Endothelial cell of umbilical vein (primary cell): ENCODE measurements around the gene CCL8. TPM values are rescaled to one million over a fixed set of nuclear protein-coding genes. Genes with fewer than 3 reads are reported as not detected.

Experiments used
- BruUV-seq: library from RNA; stranded (reverse); fragments of 400-500 nt; replicated peaks from 2 replicates; lab custom pipeline; 2021; lab: Mats Ljungman, UMichigan
- CTCF ChIA-PET: fragments of 300-600, 350-600 bp; sonication (Branson Sonifier 250); formaldehyde crosslinking; loops from one replicate; lab custom pipeline; 2021; ENCODE audit warnings: antibody characterized with exemption, inconsistent platforms; lab: Charles Lee
- POLR2A ChIA-PET: fragments of 300-600, 350-600 bp; sonication (Branson Sonifier 250); formaldehyde crosslinking; loops from one replicate; lab custom pipeline; 2021; ENCODE audit warnings: antibody characterized with exemption, inconsistent platforms; lab: Charles Lee
- DNase-seq: peaks from one replicate; pipeline ENCODE4 v3.0.0-alpha.2; 2011; ENCODE audit warnings: low read depth, low spot score
- FAIRE-seq: peaks from 2 replicates; lab custom pipeline; 2011; peaks lifted over from hg19 to GRCh38; lab: Jason Lieb, UNC
- H2AFZ ChIP-seq: 2 replicates; pipeline ENCODE4 v1.6.0; 2012; ENCODE audit warnings: low read depth, low read length, control low read depth, inconsistent platforms
- H3K27ac ChIP-seq: 2 replicates; pipeline ENCODE4 v1.5.1; 2011; ENCODE audit warnings: low read depth, mild to moderate bottlenecking, control low read depth, low read length, moderate library complexity; ENCODE audit not compliant: insufficient read depth
- H3K27me3 ChIP-seq, 2 experiments: 2 replicates each; pipeline versions ENCODE4 v1.6.0 to v1.6.1; 2011; ENCODE audit warnings: low read length in 2 of 2, mixed read lengths in 1 of 2; ENCODE audit not compliant: control insufficient read depth in 2 of 2, insufficient read depth in 2 of 2
- H3K36me3 ChIP-seq, 2 experiments: 2 replicates in 1 of 2; 3 replicates in 1 of 2; pipeline ENCODE4 v1.5.1; 2011; ENCODE audit warnings: low read length in 2 of 2, mild to moderate bottlenecking in 1 of 2, moderate library complexity in 1 of 2; ENCODE audit not compliant: control insufficient read depth in 2 of 2, insufficient read depth in 2 of 2; ENCODE audit errors: extremely low read depth in 1 of 2
- H3K4me1 ChIP-seq: 3 replicates; pipeline ENCODE4 v1.5.1; 2011; ENCODE audit warnings: mild to moderate bottlenecking, low read length; ENCODE audit not compliant: control insufficient read depth, insufficient read depth; ENCODE audit errors: extremely low read depth
- H3K4me2 ChIP-seq: 2 replicates; pipeline ENCODE4 v1.6.1; 2011; ENCODE audit warnings: low read length, control low read depth, mixed read lengths; ENCODE audit not compliant: insufficient read depth
- H3K4me3 ChIP-seq, 3 experiments: fragments of 200-600 bp in 1 of 3; sonication (generic), shearing (Covaris generic) in 1 of 3; replicated peaks in 1 of 3; 2 replicates each; pipeline ENCODE4 v1.5.1; 2011 to 2016; ENCODE audit warnings: control low read depth in 3 of 3, low read length in 3 of 3, mild to moderate bottlenecking in 2 of 3, inconsistent platforms in 1 of 3, low read depth in 1 of 3, moderate library complexity in 1 of 3; ENCODE audit not compliant: insufficient read depth in 1 of 3
- H3K79me2 ChIP-seq: 2 replicates; pipeline ENCODE4 v1.6.0; 2012; ENCODE audit warnings: low read length, inconsistent platforms; ENCODE audit not compliant: control insufficient read depth, insufficient read depth
- H3K9ac ChIP-seq: replicated peaks from 2 replicates; pipeline ENCODE3; 2011; ENCODE audit warnings: low read length, control low read depth; ENCODE audit not compliant: insufficient read depth; ENCODE audit errors: extremely low read depth
- H3K9me1 ChIP-seq: replicated peaks from 3 replicates; pipeline ENCODE4 v1.6.0; 2011; ENCODE audit warnings: mild to moderate bottlenecking, low read length; ENCODE audit not compliant: control insufficient read depth, insufficient read depth; ENCODE audit errors: extremely low read depth
- H3K9me3 ChIP-seq: replicated peaks from 2 replicates; pipeline ENCODE4 v1.5.1; 2012; ENCODE audit warnings: low read length, inconsistent platforms; ENCODE audit not compliant: control insufficient read depth, insufficient read depth
- H4K20me1 ChIP-seq: replicated peaks from 2 replicates; pipeline ENCODE3; 2011; ENCODE audit warnings: mild to moderate bottlenecking, low read length; ENCODE audit not compliant: control insufficient read depth, insufficient read depth; ENCODE audit errors: extremely low read depth
- CTCF ChIP-seq, 2 donors: IDR thresholded peaks; 1 replicate in 1 of 2; 2 replicates in 1 of 2; pipeline ENCODE4 v1.5.1; 2011; ENCODE audit warnings: low read length in 2 of 2, mild to moderate bottlenecking in 2 of 2, moderate library complexity in 2 of 2, control low read depth in 1 of 2, inconsistent platforms in 1 of 2, low read depth in 1 of 2; ENCODE audit not compliant: insufficient read depth in 1 of 2; ENCODE audit errors: extremely low read depth in 1 of 2
- EZH2 ChIP-seq: IDR thresholded peaks from 2 replicates; pipeline ENCODE4 v1.6.1; 2012; ENCODE audit warnings: borderline replicate concordance, low read depth, mild to moderate bottlenecking, moderate library complexity, low read length, inconsistent platforms; ENCODE audit not compliant: severe bottlenecking
- FOS ChIP-seq: IDR thresholded peaks from 2 replicates; pipeline ENCODE4 v1.6.1; 2011; ENCODE audit warnings: mild to moderate bottlenecking, low read length, moderate library complexity, borderline replicate concordance; ENCODE audit not compliant: insufficient read depth
- GATA2 ChIP-seq: IDR thresholded peaks from 2 replicates; pipeline ENCODE4 v1.7.0; 2011; ENCODE audit warnings: low read depth, mild to moderate bottlenecking, moderate library complexity, mixed read lengths, low read length; ENCODE audit not compliant: insufficient read length, insufficient read depth
- JUN ChIP-seq: IDR thresholded peaks from 2 replicates; pipeline ENCODE4 v1.6.1; 2011; ENCODE audit warnings: borderline replicate concordance, low read depth; ENCODE audit not compliant: insufficient read length, insufficient read depth
- MYC ChIP-seq: IDR thresholded peaks from one replicate; pipeline ENCODE4 v1.6.1; 2011; ENCODE audit warnings: mild to moderate bottlenecking, low read depth, low read length
- POLR2A ChIP-seq: IDR thresholded peaks from 2 replicates; pipeline ENCODE4 v1.6.1; 2012; ENCODE audit warnings: low read depth, mild to moderate bottlenecking, control low read depth, low read length
- POLR2AphosphoS5 ChIP-seq: IDR thresholded peaks from 2 replicates; pipeline ENCODE4 v1.6.1; 2012; ENCODE audit warnings: low read depth, mild to moderate bottlenecking, control low read depth, low read length, moderate library complexity; ENCODE audit not compliant: insufficient read depth
- dilution Hi-C: fragments of 300-500 bp; cut with MboI; formaldehyde crosslinking; loops from one replicate; pipeline ENCODE4 v1.15.0; 2019; ENCODE audit warnings: low sequenced_read_pairs; ENCODE audit not compliant: extremely low pct_ligation_motif_present
- intact Hi-C: fragments of 100-400 bp; cut with micrococcal nuclease; formaldehyde crosslinking; loops from one replicate; pipeline ENCODE4 v1.10.0; 2022
- polyA plus RNA-seq, 4 experiments: library from polyadenylated mRNA; depleted of rRNA in 3 of 4; stranded (reverse) in 3 of 4; unstranded in 1 of 4; fragments of >200 nt; gene quantifications; 2 replicates each; pipeline versions ENCODE4 v1.2.1 to v1.2.3, GENCODE V29; 2011 to 2012; ENCODE audit warnings: missing spikeins in 1 of 4
- total RNA-seq: library from RNA; stranded (reverse); gene quantifications from 2 replicates; pipeline ENCODE4 v1.2.3, GENCODE V29; 2021
- TF ChIP-seq, protein P1 (sequence below): IDR thresholded peaks from 2 replicates; pipeline ENCODE4 v1.6.1; 2011; ENCODE audit not compliant: insufficient read depth, insufficient read length

The CCL8 gene
- total and polyA plus RNA-seq, 2 donors (not counting 3 experiments of a cell fraction or from before 2014, with no cell fraction given), result not detected

DNA sequence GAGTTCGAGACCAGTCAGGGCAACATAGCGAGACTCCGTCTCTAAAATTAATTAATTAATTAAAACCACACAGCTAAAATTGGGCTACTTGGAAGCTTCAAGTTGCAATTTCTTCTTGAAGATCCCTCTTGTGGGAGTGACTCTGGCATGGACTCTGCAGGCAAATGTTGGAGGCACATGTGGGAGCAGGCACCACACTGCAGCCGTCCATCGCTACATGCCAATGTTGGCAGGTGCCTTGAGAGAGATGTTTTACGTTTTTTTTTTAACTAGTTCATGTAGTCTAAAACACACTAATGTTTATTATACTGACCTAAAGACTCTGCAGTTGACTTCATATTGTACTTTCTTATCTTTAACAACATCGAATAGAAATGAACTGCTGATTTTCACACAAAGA is 7.9 kb upstream of the CCL8 start:
- ChIA-PET POLR2A (no interaction called here), CTCF (interaction anchor here (1.5 to 8.7 kb wide), 3 partner anchors 50 to 140 kb away, joined by 4 to 202 read pairs (median 6); no protein-coding TSS in a partner anchor)
- dilution Hi-C loops (loop anchor here (25.0 kb wide), 1 partner anchor 99 kb away; no protein-coding TSS in a partner anchor), intact Hi-C loops (no loop called here)
- Histone ChIP-seq H3K4me2 (no peak overlapping the region), H3K4me1 (no peaks in the 10 kb centered on the region), H3K27ac (no peak overlapping the region), H2AFZ (no peak overlapping the region), H3K79me2 (no peaks in the 10 kb centered on the region), H3K9me3 (no peaks in the 10 kb centered on the region), H3K9me1 (no peaks in the 10 kb centered on the region), H3K36me3 (no peaks in the 10 kb centered on the region), H3K27me3 (peaks cover 27 to 35% of the 10 kb centered on the region in 2 experiments), H4K20me1 (no peaks in the 10 kb centered on the region), H3K9ac (no peak overlapping the region), H3K4me3 (no peak overlapping the region)
- no TSS peak for BruUV-seq
- no peak for DNase-seq
- TF ChIP-seq MYC (no peak), JUN (no peak), CTCF (IDR thresholded peaks at IDR 0.05; ENCODE audit: extremely low read depth in 1 of 2, insufficient read depth in 1 of 2, low read depth in 1 of 2, low read length in 2 of 2) (no peak), GATA2 (no peak), FOS (no peak), POLR2A (no peak), EZH2 (no peak), POLR2AphosphoS5 (no peak)
- TF ChIP-seq, protein P1, sequence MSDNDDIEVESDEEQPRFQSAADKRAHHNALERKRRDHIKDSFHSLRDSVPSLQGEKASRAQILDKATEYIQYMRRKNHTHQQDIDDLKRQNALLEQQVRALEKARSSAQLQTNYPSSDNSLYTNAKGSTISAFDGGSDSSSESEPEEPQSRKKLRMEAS, result no peak
- no peak for FAIRE-seq
